Choroid plexus epithelial cell (primary cell): ENCODE data around the gene FCHO1.
A peak's percentile ranks its signal among the peaks of the same experiment; 100 is the strongest.
"Not testable (repeated sequence)": the region's sequence is repeated elsewhere in the genome, so short reads cannot be mapped to it uniquely, and the experiment has no call there.

Experiments
- DNase-seq: peaks from one replicate; pipeline ENCODE4 v3.0.0-alpha.2; 2010; ENCODE audit warnings: low read depth
- H3K4me3 ChIP-seq: 2 replicates; pipeline ENCODE4 v1.5.1; 2011; ENCODE audit warnings: low read depth, mild to moderate bottlenecking, control low read depth, low read length, moderate library complexity
- CTCF ChIP-seq: conservative IDR thresholded peaks from 2 replicates; pipeline ENCODE4 v1.5.1; 2011; ENCODE audit warnings: low read depth, mild to moderate bottlenecking, control low read depth, inconsistent platforms, low read length, moderate library complexity

Gene FCHO1

GRCh38 chr19:17780781-17781180 is 29.5 kb downstream of the FCHO1 start:
- DNase-seq, result no peak
- TF ChIP-seq CTCF, result no peak
- no peak overlapping the region for H3K4me3 ChIP-seq

GRCh38 chr19:17783721-17784120 is 32.4 kb downstream of the FCHO1 start:
- H3K4me3 ChIP-seq, DNase-seq: not testable (repeated sequence)

- peak; percentile 89 for TF ChIP-seq CTCF
Observed at GRCh38 chr19:17784201-17785008, 33.1 kb downstream of the FCHO1 start.

GRCh38 chr19:17787274-17787913 is 36.1 kb downstream of the FCHO1 start:
- no peak for DNase-seq
- no peak for TF ChIP-seq CTCF
- H3K4me3 ChIP-seq, result no peak overlapping the region

More at GRCh38 chr19:17784201-17785008, 33.1 kb downstream of the FCHO1 start:
- DNase-seq, result peak; percentile 77
- H3K4me3 ChIP-seq, result peak overlapping the region; percentile 24

- DNase-seq, result no peak
- H3K4me3 ChIP-seq, result no peak overlapping the region
- no peak for TF ChIP-seq CTCF
Observed at GRCh38 chr19:17788632-17789031, 37.4 kb downstream of the FCHO1 start.

GRCh38 chr19:17790059-17790780 is 38.9 kb downstream of the FCHO1 start:
- no peak overlapping the region for H3K4me3 ChIP-seq
- no peak for DNase-seq
- no peak for TF ChIP-seq CTCF

GRCh38 chr19:17794412-17794730 is 43.1 kb downstream of the FCHO1 start:
- no peak for DNase-seq
- H3K4me3 ChIP-seq, result no peak overlapping the region
- no peak for TF ChIP-seq CTCF
